Panc1 (cell line): ENCODE data around the gene FGFR1OP2.

ENCODE experiments used
- CTCF ChIP-seq: fragments of 450-650 bp; IDR thresholded peaks from 2 replicates; pipeline ENCODE4 v1.5.1; 2017; ENCODE audit warnings: mild to moderate bottlenecking
- REST ChIP-seq, 2 experiments: IDR thresholded peaks; 2 replicates each; pipeline ENCODE4 v1.6.1; 2011 to 2012; ENCODE audit warnings: low read depth in 2 of 2, control low read depth in 1 of 2, low read length in 1 of 2, mild to moderate bottlenecking in 1 of 2, moderate library complexity in 1 of 2; ENCODE audit not compliant: insufficient read depth in 1 of 2
- TCF7L2 ChIP-seq: IDR thresholded peaks from 2 replicates; pipeline ENCODE4 v1.6.1; 2011; ENCODE audit warnings: mild to moderate bottlenecking, low read depth, low read length, inconsistent platforms

- TF ChIP-seq CTCF (no peak), REST (IDR thresholded peaks at IDR 0.05; ENCODE audit: insufficient read depth in 1 of 2, low read depth in 2 of 2, low read length in 1 of 2) (no peak), TCF7L2 (no peak)
Measured at GRCh38 chr12:27013611-27014084, 75.4 kb downstream of the FGFR1OP2 start.
